Measurements from ENCODE around the gene PEX11G.
"Not testable (repeated sequence)": the region's sequence is repeated elsewhere in the genome, so short reads cannot be mapped to it uniquely, and the experiment has no call there.

PEX11G gene

GRCh38 chr19:7463575-7463974 lies 25.3 kb downstream of the PEX11G start:
- no peak for DNase-seq (ENCODE audit: low spot score)

- no peak for DNase-seq (ENCODE audit: low spot score)
Measured at GRCh38 chr19:7461841-7462629, 26.8 kb downstream of the PEX11G start.

GRCh38 chr19:7460562-7460966 lies 28.3 kb downstream of the PEX11G start:
- no peak for DNase-seq (ENCODE audit: low spot score)

- DNase-seq (ENCODE audit: low spot score) = no peak
Measured at GRCh38 chr19:7459773-7460172, 29.1 kb downstream of the PEX11G start.

- DNase-seq (ENCODE audit: low spot score) = no peak
Measured at GRCh38 chr19:7458675-7459074, 30.2 kb downstream of the PEX11G start.

GRCh38 chr19:7456964-7457541 lies 31.8 kb downstream of the PEX11G start:
- DNase-seq (ENCODE audit: low spot score) = no peak

- DNase-seq (ENCODE audit: low spot score) = no peak
Measured at GRCh38 chr19:7455600-7456296, 33.1 kb downstream of the PEX11G start.

- no peak for DNase-seq (ENCODE audit: low spot score)
Measured at GRCh38 chr19:7454998-7455397, 33.8 kb downstream of the PEX11G start.

- DNase-seq (ENCODE audit: low spot score) = no peak
Measured at GRCh38 chr19:7450243-7451223, 38.3 kb downstream of the PEX11G start.

- not testable (repeated sequence) for DNase-seq (ENCODE audit: low spot score)
Measured at GRCh38 chr19:7449391-7450070, 39.3 kb downstream of the PEX11G start.

- DNase-seq (ENCODE audit: low spot score) = no peak
Measured at GRCh38 chr19:7447648-7448047, 41.2 kb downstream of the PEX11G start.

GRCh38 chr19:7445104-7445503 lies 43.7 kb downstream of the PEX11G start:
- no peak for DNase-seq (ENCODE audit: low spot score)

GRCh38 chr19:7444042-7444441 lies 44.8 kb downstream of the PEX11G start:
- DNase-seq (ENCODE audit: low spot score) = no peak

GRCh38 chr19:7442423-7442822 lies 46.4 kb downstream of the PEX11G start:
- no peak for DNase-seq (ENCODE audit: low spot score)

- no peak for DNase-seq (ENCODE audit: low spot score)
Measured at GRCh38 chr19:7441468-7442146, 47.2 kb downstream of the PEX11G start.

- DNase-seq (ENCODE audit: low spot score) = no peak
Measured at GRCh38 chr19:7440188-7440975, 48.5 kb downstream of the PEX11G start.

- DNase-seq (ENCODE audit: low spot score) = no peak
Measured at GRCh38 chr19:7435586-7435985, 53.2 kb downstream of the PEX11G start.

GRCh38 chr19:7434391-7434790 lies 54.4 kb downstream of the PEX11G start:
- no peak for DNase-seq (ENCODE audit: low spot score)

- DNase-seq (ENCODE audit: low spot score) = not testable (repeated sequence)
Measured at GRCh38 chr19:7433456-7433855, 55.4 kb downstream of the PEX11G start.

Measured in CD4-positive, alpha-beta T cell treated with Interleukin-2 at 100 ng/mL for 4 hours (primary cell).